ENCODE data around the gene BAHCC1.

DNA sequence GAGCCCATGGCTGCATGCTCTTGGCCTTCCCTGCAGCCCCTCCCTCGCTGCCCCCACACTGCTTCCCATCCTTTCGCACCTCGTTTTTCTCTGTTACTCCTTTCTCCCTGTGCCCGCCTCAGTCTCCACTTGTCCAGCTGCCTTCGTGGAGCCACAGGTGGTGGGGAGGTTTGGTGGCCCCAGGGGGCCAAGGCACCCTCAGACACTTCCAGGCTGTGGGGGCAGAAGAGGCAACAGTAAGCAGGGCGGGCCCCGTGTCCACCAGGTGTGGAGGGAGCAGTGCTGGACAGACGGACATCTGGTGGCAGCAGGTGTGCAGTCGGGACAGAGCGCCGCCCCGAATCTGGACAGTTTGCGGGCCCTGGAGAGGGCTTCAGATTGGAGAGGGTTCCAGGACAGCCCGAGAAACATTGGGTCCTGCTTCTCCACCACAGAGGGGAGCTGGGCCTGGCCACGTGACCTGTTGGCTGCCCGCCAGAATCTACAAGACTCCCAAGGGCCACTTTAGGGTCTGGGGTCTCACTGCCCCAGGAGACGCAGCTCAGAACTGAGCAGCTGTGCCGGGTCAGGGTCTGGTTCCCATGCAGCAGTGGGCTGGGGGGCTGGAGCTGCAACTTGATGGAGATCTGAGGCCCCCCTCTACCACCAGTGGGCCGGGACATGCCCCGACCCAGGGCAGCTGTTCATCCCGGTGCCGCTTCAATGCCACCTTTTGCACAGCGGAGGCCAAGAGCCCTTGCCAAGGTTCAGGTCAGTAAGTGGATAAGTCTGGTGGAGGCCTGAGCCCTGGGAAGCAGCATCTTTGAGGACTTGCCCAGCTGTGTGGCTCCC lies 22.8 kb downstream of the BAHCC1 start:
- no peak for TF ChIP-seq POLR2A (IDR thresholded peaks at IDR 0.05; ENCODE audit: low read length)
- TF ChIP-seq GATA1 (IDR thresholded peaks at IDR 0.05; ENCODE audit: low read depth, low read length): no peak
